ENCODE data around the gene COA1. TPM values are rescaled to one million over a fixed set of nuclear protein-coding genes. Genes with fewer than 3 reads are reported as not detected.

Gene COA1
- total RNA-seq, 2 donors from 2014 or later, result 36.8 to 52.4 TPM

DNA sequence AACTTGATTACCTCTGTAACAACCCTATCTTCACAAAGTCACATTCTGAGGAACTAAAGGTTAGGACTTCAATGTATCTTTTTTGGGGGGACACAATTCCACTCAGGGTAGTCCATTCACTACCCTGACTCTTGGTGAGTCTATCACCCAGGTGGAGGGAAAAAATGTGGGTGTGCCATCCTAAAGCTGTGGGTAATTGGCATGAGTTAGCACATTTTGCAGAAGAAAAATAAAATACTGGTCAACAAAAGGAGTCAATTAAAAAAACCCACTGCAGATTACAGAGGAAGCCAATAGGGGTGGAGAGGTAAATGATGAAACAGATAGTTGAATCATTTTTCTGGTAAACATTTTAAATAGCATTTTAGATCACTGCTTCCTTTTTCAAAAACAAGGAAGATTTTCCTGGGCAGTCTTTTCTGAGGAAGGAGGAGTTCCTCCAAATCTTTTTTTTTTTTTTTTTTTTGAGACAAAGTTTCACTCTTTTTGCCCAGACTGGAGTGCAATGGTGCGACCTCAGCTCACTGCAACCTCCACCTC, 24.0 kb upstream of the COA1 start:
- Histone ChIP-seq H3K4me1 (peaks cover 6% of the 10 kb centered on the region), H3K27me3 (no peaks in the 10 kb centered on the region), H3K9me3 (no peaks in the 10 kb centered on the region), H3K36me3 (replicated peaks in 1 of 2; ENCODE audit: insufficient read depth in 1 of 2, low read depth in 2 of 2) (no peaks in the 10 kb centered on the region), H3K27ac (no peak overlapping the region), H3K4me3 (no peak overlapping the region)
- intact Hi-C loops (cut with DNase I), result no loop called here
- 61 to 88% methylated on average over 1 of the region's 1 CpG for WGBS, 2 donors
- no peak for ATAC-seq
- no peak for DNase-seq
- TF ChIP-seq POLR2A (IDR thresholded peaks at IDR 0.05), result no peak
- TF ChIP-seq, protein P1, sequence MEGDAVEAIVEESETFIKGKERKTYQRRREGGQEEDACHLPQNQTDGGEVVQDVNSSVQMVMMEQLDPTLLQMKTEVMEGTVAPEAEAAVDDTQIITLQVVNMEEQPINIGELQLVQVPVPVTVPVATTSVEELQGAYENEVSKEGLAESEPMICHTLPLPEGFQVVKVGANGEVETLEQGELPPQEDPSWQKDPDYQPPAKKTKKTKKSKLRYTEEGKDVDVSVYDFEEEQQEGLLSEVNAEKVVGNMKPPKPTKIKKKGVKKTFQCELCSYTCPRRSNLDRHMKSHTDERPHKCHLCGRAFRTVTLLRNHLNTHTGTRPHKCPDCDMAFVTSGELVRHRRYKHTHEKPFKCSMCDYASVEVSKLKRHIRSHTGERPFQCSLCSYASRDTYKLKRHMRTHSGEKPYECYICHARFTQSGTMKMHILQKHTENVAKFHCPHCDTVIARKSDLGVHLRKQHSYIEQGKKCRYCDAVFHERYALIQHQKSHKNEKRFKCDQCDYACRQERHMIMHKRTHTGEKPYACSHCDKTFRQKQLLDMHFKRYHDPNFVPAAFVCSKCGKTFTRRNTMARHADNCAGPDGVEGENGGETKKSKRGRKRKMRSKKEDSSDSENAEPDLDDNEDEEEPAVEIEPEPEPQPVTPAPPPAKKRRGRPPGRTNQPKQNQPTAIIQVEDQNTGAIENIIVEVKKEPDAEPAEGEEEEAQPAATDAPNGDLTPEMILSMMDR (IDR thresholded peaks at IDR 0.05), result no peak

DNA sequence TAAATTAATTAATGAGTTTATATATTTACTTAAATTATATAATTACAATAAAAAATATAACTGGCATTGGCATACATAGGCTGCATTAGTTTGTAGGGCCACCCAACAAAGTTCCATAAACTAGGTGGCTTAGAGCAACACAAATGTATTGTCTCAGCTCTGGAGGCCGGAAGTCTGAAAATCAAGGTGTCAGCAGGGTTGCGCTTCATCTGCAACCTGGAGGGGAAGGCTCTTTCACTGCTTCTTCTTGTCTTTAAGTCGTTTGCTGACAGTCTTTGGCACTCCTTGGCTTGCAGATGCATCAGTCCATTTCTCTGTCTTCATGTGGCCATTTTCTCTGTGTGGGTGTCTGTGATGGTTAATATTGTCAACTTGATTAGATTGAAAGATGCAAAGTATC, 23.1 kb upstream of the COA1 start:
- WGBS, 2 donors, result 64 to 71% methylated on average over 3 of the region's 3 CpGs
- Histone ChIP-seq H3K36me3 (replicated peaks in 1 of 2; ENCODE audit: insufficient read depth in 1 of 2, low read depth in 2 of 2) (no peaks in the 10 kb centered on the region), H3K4me3 (no peak overlapping the region), H3K27me3 (no peaks in the 10 kb centered on the region), H3K9me3 (no peaks in the 10 kb centered on the region), H3K27ac (no peak overlapping the region), H3K4me1 (no peaks in the 10 kb centered on the region)
- intact Hi-C loops (cut with DNase I), result no loop called here
- DNase-seq (no peak), ATAC-seq (no peak)
- TF ChIP-seq POLR2A (IDR thresholded peaks at IDR 0.05), result no peak
- TF ChIP-seq, protein P1 (IDR thresholded peaks at IDR 0.05), result no peak

DNA sequence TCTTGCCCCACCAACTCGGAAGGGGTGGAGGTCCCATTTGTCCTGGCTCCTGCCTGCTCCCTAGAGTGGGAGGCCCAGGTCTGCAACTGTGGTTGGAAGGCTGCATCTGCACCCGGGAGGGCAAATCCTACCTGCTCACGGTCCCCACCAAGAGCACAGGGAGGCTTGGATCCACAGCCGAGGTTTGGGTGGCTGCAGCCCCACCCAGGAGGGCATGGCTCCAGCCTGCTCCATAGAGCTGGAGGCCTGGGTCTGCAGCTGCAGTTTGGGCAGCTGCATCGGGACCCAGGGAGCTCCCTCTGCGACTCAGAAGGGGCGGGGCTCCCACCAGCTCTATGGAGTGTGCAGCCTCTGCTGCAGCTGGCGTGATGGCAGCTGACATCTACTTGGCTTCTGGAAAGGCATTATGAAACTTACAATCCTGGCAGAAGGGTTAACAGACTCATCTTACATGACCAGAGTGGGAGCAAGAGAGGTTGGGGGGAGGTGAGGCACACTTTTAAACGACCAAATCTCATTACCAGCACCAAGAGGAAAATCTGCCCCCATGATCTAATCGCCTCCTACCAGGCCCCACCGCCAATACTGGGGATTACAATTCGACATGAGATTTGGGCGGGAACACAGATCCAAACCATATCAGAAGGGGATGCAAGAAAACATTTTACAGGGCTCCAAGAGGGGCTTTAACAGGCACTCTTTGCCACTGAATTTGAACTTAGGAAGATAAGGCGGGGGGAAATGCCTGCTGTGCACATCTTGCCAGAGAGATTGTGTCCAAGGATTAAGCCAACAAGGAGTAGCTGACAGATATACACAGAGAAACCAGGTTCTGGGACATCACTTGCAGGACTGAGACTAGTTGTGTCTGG, 20.9 kb upstream of the COA1 start:
- Histone ChIP-seq H3K4me1 (no peaks in the 10 kb centered on the region), H3K27ac (no peak overlapping the region), H3K4me3 (no peak overlapping the region), H3K36me3 (replicated peaks in 1 of 2; ENCODE audit: insufficient read depth in 1 of 2, low read depth in 2 of 2) (no peaks in the 10 kb centered on the region), H3K27me3 (no peaks in the 10 kb centered on the region), H3K9me3 (no peaks in the 10 kb centered on the region)
- no peak for DNase-seq
- intact Hi-C loops (cut with DNase I), result no loop called here
- WGBS, 2 donors, result 65 to 71% methylated on average over 11 to 14 of the region's 14 CpGs
- no peak for TF ChIP-seq POLR2A (IDR thresholded peaks at IDR 0.05)
- TF ChIP-seq, protein P1 (IDR thresholded peaks at IDR 0.05), result no peak
- no peak for ATAC-seq

DNA sequence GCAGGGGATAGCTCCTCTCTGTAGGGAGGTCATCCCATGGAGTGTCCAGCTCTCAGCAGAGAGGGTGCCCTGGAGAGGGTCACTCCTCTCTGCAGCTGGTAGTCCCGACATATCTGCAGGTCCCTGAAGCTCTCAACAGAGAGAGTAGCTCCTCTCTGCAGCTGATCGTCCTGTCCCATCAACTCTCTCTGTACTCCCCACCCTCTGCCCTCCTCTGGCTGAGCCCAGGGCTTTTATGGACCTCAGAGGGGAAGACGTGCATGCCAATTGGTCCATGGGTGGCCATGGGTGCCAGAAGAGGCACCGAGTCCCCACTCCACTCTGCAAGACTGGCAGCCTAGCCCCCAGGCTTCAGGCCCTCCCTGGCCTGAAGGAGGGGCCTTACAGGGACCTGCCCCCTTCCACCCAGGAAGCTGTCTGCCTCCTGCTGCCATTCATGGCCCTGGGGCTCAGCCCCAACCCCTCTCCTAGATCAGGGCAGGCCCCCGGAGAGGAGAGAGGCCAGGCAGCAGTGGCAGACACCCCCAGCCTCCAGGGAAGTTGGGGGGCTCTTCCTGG, 20.1 kb upstream of the COA1 start:
- WGBS, 2 donors, result 39 to 57% methylated on average over 2 to 5 of the region's 5 CpGs
- Histone ChIP-seq H3K36me3 (replicated peaks in 1 of 2; ENCODE audit: insufficient read depth in 1 of 2, low read depth in 2 of 2) (no peaks in the 10 kb centered on the region), H3K27ac (no peak overlapping the region), H3K4me1 (no peaks in the 10 kb centered on the region), H3K9me3 (no peaks in the 10 kb centered on the region), H3K27me3 (no peaks in the 10 kb centered on the region), H3K4me3 (no peak overlapping the region)
- DNase-seq (no peak), ATAC-seq (no peak)
- TF ChIP-seq, protein P1 (IDR thresholded peaks at IDR 0.05), result no peak
- TF ChIP-seq POLR2A (IDR thresholded peaks at IDR 0.05), result no peak
- intact Hi-C loops (cut with DNase I), result no loop called here
